PFSK-1 (cell line): ENCODE data around the gene EIF1AX.

ENCODE experiments used
- REST ChIP-seq, 2 experiments: IDR thresholded peaks; 2 replicates each; pipeline versions ENCODE4 v1.6.1 to v1.8.0; 2011 to 2012; ENCODE audit warnings: low read depth in 2 of 2, low read length in 2 of 2, control low read depth in 1 of 2, inconsistent platforms in 1 of 2, mild to moderate bottlenecking in 1 of 2, moderate library complexity in 1 of 2; ENCODE audit not compliant: insufficient read depth in 1 of 2
- SIN3A ChIP-seq: IDR thresholded peaks from 2 replicates; pipeline ENCODE4 v1.6.1; 2012; ENCODE audit warnings: mild to moderate bottlenecking, low read length, moderate library complexity, borderline replicate concordance; ENCODE audit not compliant: insufficient read depth
- TAF1 ChIP-seq: IDR thresholded peaks from 2 replicates; pipeline ENCODE4 v1.6.1; 2012; ENCODE audit warnings: low read length, control low read depth, borderline replicate concordance; ENCODE audit not compliant: insufficient read depth

GRCh38 chrX:20135944-20136343 is 5.7 kb downstream of the EIF1AX start:
- TF ChIP-seq TAF1: no peak
- no peak for TF ChIP-seq SIN3A
- no peak for TF ChIP-seq REST (IDR thresholded peaks at IDR 0.05; ENCODE audit: insufficient read depth in 1 of 2, low read depth in 2 of 2, low read length in 2 of 2)
